HepG2 (cell line): ENCODE results near the gene PRPSAP2.

Source experiments
- ZNF121 ChIP-seq: sonication (generic); formaldehyde crosslinking; IDR thresholded peaks from 2 replicates; pipeline ENCODE4 v1.5.0; 2020; ENCODE audit warnings: mild to moderate bottlenecking, missing genetic modification reagents
- ZNF274 ChIP-seq: sonication (generic); formaldehyde crosslinking; IDR thresholded peaks from 2 replicates; pipeline ENCODE4 v1.5.1; 2020; ENCODE audit warnings: mild to moderate bottlenecking, missing genetic modification reagents
- ZSCAN12 ChIP-seq: sonication (generic); formaldehyde crosslinking; IDR thresholded peaks from 2 replicates; pipeline ENCODE4 v1.9.0; 2021; ENCODE audit warnings: mild to moderate bottlenecking, missing genetic modification reagents

DNA sequence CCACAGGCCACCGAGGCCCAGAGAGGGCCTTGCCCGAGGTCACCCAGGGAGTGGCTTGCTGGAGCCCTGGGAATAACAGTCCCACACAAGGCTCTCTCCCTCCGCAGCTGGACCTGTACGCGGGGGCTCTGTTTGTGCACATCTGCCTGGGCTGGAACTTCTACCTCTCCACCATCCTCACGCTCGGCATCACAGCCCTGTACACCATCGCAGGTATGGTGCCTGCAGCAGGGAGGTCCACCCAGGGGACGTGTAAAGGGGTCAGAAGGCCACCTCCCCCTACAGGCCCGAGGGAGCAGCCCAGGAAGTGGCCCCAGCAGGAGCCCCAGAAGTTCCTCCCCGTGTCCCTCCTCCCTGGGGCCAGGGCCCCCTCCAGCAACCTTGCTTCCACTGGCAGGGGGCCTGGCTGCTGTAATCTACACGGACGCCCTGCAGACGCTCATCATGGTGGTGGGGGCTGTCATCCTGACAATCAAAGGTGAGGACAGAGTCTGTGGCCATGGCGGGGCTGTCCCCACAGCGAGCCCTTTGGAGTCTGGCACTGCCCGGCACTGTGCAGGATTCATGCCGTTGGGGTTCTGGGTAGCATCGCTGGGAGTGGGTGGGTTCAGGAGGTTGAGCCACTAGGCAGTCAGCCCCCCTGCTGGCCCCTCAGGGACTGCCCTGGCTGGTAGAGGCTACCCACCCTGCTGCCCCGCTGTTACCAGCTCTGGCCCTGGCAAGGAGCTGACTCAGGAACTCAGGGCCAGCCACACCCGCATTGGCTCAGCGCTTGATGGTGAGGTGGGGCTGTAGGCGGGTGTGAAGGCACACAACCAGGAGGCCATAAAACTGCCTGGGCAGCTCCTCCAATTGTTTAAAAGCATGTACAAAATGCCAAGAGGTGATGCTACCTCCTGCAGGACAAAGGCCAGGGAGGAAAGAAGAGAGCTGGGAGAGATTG is 111.3 kb downstream of the PRPSAP2 start:
- TF ChIP-seq ZNF274 (CRISPR knock-in tag): no peak
- no peak for TF ChIP-seq ZSCAN12
- TF ChIP-seq ZNF121 (CRISPR knock-in tag): no peak
